Diencephalon (tissue), 1 donor: ENCODE results near the gene TSSK1B. TPM values are rescaled to one million over a fixed set of nuclear protein-coding genes. Genes with fewer than 3 reads are reported as not detected.

Experiments
- total RNA-seq: library from RNA; depleted of rRNA; stranded (reverse); fragments of >200 nt; gene quantifications from one replicate; pipeline ENCODE4 v1.2.3, GENCODE V29; 2014

The TSSK1B gene, protein sequence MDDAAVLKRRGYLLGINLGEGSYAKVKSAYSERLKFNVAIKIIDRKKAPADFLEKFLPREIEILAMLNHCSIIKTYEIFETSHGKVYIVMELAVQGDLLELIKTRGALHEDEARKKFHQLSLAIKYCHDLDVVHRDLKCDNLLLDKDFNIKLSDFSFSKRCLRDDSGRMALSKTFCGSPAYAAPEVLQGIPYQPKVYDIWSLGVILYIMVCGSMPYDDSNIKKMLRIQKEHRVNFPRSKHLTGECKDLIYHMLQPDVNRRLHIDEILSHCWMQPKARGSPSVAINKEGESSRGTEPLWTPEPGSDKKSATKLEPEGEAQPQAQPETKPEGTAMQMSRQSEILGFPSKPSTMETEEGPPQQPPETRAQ
- total RNA-seq: not detected

DNA sequence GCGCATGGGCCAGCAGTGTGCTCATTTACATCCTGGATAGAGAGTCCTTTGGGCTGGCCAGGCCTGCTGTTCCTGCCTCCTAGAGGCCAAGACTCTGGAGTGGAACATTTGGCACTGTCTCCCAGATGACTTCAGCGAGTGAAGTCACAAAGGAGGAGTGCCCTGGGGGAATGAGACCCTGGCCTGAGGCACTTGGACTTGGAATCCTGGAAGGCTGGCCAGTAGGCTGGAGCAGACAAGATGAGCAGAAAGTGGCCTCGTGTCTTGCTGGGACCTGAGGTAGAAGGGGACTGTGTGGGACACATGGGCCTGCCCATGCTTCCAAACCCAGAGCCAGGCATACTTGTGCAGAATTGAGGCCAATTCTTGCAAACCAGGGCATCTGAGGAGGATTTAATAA lies at the start of gene TSSK1B:
TSS of gene TSSK1B (minus strand) at position 101 of the 400 bp plus-strand sequence. CDS start 150 bp downstream, outside the sequence.

Other genes starting within 250 kb of the TSSK1B start
- 26.8 TPM for gene MCC, start 53.5 kb upstream of the TSSK1B start, total RNA-seq
- gene YTHDC2, start 78.7 kb upstream of the TSSK1B start, total RNA-seq: 42.0 TPM